ENCODE data around the gene AMN. TPM values are rescaled to one million over a fixed set of nuclear protein-coding genes. Genes with fewer than 3 reads are reported as not detected.

AMN gene
- total RNA-seq, 2 experiments from 2014 or later: 0.35 to 5.6 TPM

DNA sequence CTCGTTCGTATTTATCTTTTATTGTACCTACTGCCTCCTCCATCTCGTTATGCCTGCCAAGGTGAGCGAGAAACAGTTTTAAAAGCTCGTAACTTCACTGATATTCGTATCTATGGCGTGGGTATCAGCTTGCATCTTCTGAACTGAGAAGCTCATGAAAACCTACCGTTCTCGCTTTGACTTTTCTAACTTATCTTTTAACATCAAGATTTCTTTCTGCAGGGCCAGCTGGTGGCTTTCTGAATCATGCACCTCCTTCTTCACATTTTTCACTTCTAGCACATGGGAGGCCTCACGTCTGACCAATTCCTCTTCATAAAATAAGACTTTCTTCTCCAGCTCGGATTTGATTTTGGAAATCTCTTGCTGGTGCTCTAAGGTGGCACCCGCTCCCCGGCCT is 45.8 kb downstream of the AMN start:
- no peak for TF ChIP-seq EZH2phosphoT487 (IDR thresholded peaks at IDR 0.05; ENCODE audit: borderline replicate concordance, low read depth, low read length)
- TF ChIP-seq, protein P1, sequence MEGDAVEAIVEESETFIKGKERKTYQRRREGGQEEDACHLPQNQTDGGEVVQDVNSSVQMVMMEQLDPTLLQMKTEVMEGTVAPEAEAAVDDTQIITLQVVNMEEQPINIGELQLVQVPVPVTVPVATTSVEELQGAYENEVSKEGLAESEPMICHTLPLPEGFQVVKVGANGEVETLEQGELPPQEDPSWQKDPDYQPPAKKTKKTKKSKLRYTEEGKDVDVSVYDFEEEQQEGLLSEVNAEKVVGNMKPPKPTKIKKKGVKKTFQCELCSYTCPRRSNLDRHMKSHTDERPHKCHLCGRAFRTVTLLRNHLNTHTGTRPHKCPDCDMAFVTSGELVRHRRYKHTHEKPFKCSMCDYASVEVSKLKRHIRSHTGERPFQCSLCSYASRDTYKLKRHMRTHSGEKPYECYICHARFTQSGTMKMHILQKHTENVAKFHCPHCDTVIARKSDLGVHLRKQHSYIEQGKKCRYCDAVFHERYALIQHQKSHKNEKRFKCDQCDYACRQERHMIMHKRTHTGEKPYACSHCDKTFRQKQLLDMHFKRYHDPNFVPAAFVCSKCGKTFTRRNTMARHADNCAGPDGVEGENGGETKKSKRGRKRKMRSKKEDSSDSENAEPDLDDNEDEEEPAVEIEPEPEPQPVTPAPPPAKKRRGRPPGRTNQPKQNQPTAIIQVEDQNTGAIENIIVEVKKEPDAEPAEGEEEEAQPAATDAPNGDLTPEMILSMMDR (conservative IDR thresholded peaks at IDR 0.05; ENCODE audit: low read length): no peak
- H3K9me2 ChIP-seq (ENCODE audit: insufficient read depth, low read length): no peaks in the 10 kb centered on the region
- H3K9me3 ChIP-seq (ENCODE audit: low read length): no peaks in the 10 kb centered on the region
- H4K20me1 ChIP-seq (ENCODE audit: insufficient read depth, low read length): no peaks in the 10 kb centered on the region
- H2AFZ ChIP-seq (ENCODE audit: low read length): no peak overlapping the region
- intact Hi-C loops (cut with micrococcal nuclease; ENCODE audit: unreplicated experiment): no loop called here
- H3K27ac ChIP-seq (ENCODE audit: low read depth, low read length, poor library complexity, severe bottlenecking): no peak overlapping the region
- no peak overlapping the region for H3K4me3 ChIP-seq (ENCODE audit: low read depth, low read length, poor library complexity, severe bottlenecking)
- no peaks in the 10 kb centered on the region for H3K36me3 ChIP-seq (ENCODE audit: insufficient read depth, low read length)
- ChIA-PET CTCF (ENCODE audit: unreplicated experiment) (no interaction called here), POLR2A (interaction anchor here (0.6 kb wide), 2 partner anchors 244 to 491 kb away, joined by 3 to 4 read pairs; no protein-coding TSS in a partner anchor)
- H3K4me1 ChIP-seq (ENCODE audit: insufficient read depth, low read length, poor library complexity, severe bottlenecking): no peaks in the 10 kb centered on the region
- H3K79me2 ChIP-seq (ENCODE audit: insufficient read depth, low read depth, low read length): no peaks in the 10 kb centered on the region
- H3K4me2 ChIP-seq (ENCODE audit: low read length): no peak overlapping the region
- no peak for DNase-seq (ENCODE audit: low spot score)
- no TSS peak for BruUV-seq (replicated peaks)

- no peak for DNase-seq (ENCODE audit: low spot score)
- Histone ChIP-seq H3K9me2 (ENCODE audit: insufficient read depth, low read length) (no peaks in the 10 kb centered on the region), H4K20me1 (ENCODE audit: insufficient read depth, low read length) (no peaks in the 10 kb centered on the region), H3K4me3 (ENCODE audit: low read depth, low read length, poor library complexity, severe bottlenecking) (no peak overlapping the region), H2AFZ (ENCODE audit: low read length) (no peak overlapping the region), H3K4me2 (ENCODE audit: low read length) (no peak overlapping the region), H3K27ac (ENCODE audit: low read depth, low read length, poor library complexity, severe bottlenecking) (no peak overlapping the region), H3K9me3 (ENCODE audit: low read length) (no peaks in the 10 kb centered on the region), H3K79me2 (ENCODE audit: insufficient read depth, low read depth, low read length) (no peaks in the 10 kb centered on the region), H3K4me1 (ENCODE audit: insufficient read depth, low read length, poor library complexity, severe bottlenecking) (no peaks in the 10 kb centered on the region), H3K36me3 (ENCODE audit: insufficient read depth, low read length) (no peaks in the 10 kb centered on the region)
- intact Hi-C loops (cut with micrococcal nuclease; ENCODE audit: unreplicated experiment): no loop called here
- no TSS peak for BruUV-seq (replicated peaks)
- CTCF ChIA-PET (ENCODE audit: unreplicated experiment): no interaction called here
- POLR2A ChIA-PET: no interaction called here
- TF ChIP-seq, protein P1 (conservative IDR thresholded peaks at IDR 0.05; ENCODE audit: low read length): no peak
- TF ChIP-seq EZH2phosphoT487 (IDR thresholded peaks at IDR 0.05; ENCODE audit: borderline replicate concordance, low read depth, low read length): no peak
Observed at GRCh38 chr14:102969060-102969791, 46.8 kb downstream of the AMN start.

DNA sequence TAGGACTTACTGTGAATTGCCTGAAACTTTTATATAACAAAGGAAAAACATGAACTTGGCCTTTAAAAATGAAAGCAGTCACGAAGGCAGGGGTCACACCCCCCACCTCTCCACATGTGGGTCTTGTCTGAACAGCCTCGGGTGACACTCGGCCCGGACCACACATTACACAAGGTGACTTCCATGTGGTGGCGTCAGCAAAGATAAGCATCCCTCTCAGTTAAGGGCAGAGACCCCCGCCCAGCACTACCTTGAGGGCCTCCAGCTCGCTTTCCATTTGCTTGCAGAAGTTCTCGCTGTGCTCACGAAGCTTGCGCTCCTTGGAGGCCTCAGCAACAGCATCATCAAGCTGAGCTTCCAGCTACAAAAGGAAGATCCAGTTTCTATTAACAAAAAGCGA is 47.4 kb downstream of the AMN start:
- Histone ChIP-seq H3K4me2 (ENCODE audit: low read length) (no peak overlapping the region), H4K20me1 (ENCODE audit: insufficient read depth, low read length) (no peaks in the 10 kb centered on the region), H3K4me1 (ENCODE audit: insufficient read depth, low read length, poor library complexity, severe bottlenecking) (no peaks in the 10 kb centered on the region), H2AFZ (ENCODE audit: low read length) (no peak overlapping the region), H3K36me3 (ENCODE audit: insufficient read depth, low read length) (no peaks in the 10 kb centered on the region), H3K9me3 (ENCODE audit: low read length) (no peaks in the 10 kb centered on the region), H3K79me2 (ENCODE audit: insufficient read depth, low read depth, low read length) (no peaks in the 10 kb centered on the region), H3K27ac (ENCODE audit: low read depth, low read length, poor library complexity, severe bottlenecking) (no peak overlapping the region), H3K4me3 (ENCODE audit: low read depth, low read length, poor library complexity, severe bottlenecking) (no peak overlapping the region), H3K9me2 (ENCODE audit: insufficient read depth, low read length) (no peaks in the 10 kb centered on the region)
- intact Hi-C loops (cut with micrococcal nuclease; ENCODE audit: unreplicated experiment): no loop called here
- no TSS peak for BruUV-seq (replicated peaks)
- TF ChIP-seq, protein P1 (conservative IDR thresholded peaks at IDR 0.05; ENCODE audit: low read length): no peak
- TF ChIP-seq EZH2phosphoT487 (IDR thresholded peaks at IDR 0.05; ENCODE audit: borderline replicate concordance, low read depth, low read length): no peak
- DNase-seq (ENCODE audit: low spot score): no peak
- CTCF ChIA-PET (ENCODE audit: unreplicated experiment): no interaction called here
- POLR2A ChIA-PET: no interaction called here
